Mesothelial cell of epicardium (in vitro differentiated cells): ENCODE data around the gene METTL9. TPM values are rescaled to one million over a fixed set of nuclear protein-coding genes. Genes with fewer than 3 reads are reported as not detected.
"Not testable (repeated sequence)": the region's sequence is repeated elsewhere in the genome, so short reads cannot be mapped to it uniquely, and the experiment has no call there.

Source experiments
- DNase-seq, 2 experiments: peaks; one replicate each; pipeline ENCODE4 v3.0.0; 2021; ENCODE audit warnings: low spot score in 2 of 2; ENCODE audit not compliant: unreplicated experiment in 2 of 2
- H3K27ac Mint-ChIP-seq: 2 replicates; pipeline ENCODE4 v1.8.0; 2021; ENCODE audit warnings: mixed read lengths
- H3K27me3 Mint-ChIP-seq: 2 replicates; pipeline ENCODE4 v1.8.0; 2021; ENCODE audit warnings: low read depth, mixed read lengths
- H3K36me3 Mint-ChIP-seq: 2 replicates; pipeline ENCODE4 v1.8.0; 2021; ENCODE audit warnings: mixed read lengths
- H3K4me1 Mint-ChIP-seq: 2 replicates; pipeline ENCODE4 v1.8.0; 2021; ENCODE audit warnings: mixed read lengths
- H3K4me3 Mint-ChIP-seq: 2 replicates; pipeline ENCODE4 v1.8.0; 2021; ENCODE audit warnings: mild to moderate bottlenecking, moderate library complexity, mixed read lengths
- H3K9me3 Mint-ChIP-seq: 2 replicates; pipeline ENCODE4 v1.8.0; 2021; ENCODE audit warnings: mixed read lengths
- CTCF ChIP-seq: fragments of 200-600 bp; sonication (generic); IDR thresholded peaks from one replicate; pipeline ENCODE4 v1.5.0; 2021; ENCODE audit warnings: antibody characterized with exemption; ENCODE audit not compliant: unreplicated experiment
- total RNA-seq: library from RNA; stranded (reverse); gene quantifications from 3 replicates; pipeline ENCODE4 v1.2.1, GENCODE V29; 2021

Gene METTL9
- total RNA-seq, 1 donor from 2014 or later = 138 TPM

- no peaks in the 10 kb centered on the region for H3K4me1 Mint-ChIP-seq
- H3K4me3 Mint-ChIP-seq = no peak overlapping the region
- DNase-seq = no peak
- no peak overlapping the region for H3K27ac Mint-ChIP-seq
- no peak for TF ChIP-seq CTCF
- H3K9me3 Mint-ChIP-seq = peaks cover 4% of the 10 kb centered on the region
- no peaks in the 10 kb centered on the region for H3K36me3 Mint-ChIP-seq
- peaks cover 20% of the 10 kb centered on the region for H3K27me3 Mint-ChIP-seq
Observed at GRCh38 chr16:21580807-21581206, 18.6 kb upstream of the METTL9 start.

DNA sequence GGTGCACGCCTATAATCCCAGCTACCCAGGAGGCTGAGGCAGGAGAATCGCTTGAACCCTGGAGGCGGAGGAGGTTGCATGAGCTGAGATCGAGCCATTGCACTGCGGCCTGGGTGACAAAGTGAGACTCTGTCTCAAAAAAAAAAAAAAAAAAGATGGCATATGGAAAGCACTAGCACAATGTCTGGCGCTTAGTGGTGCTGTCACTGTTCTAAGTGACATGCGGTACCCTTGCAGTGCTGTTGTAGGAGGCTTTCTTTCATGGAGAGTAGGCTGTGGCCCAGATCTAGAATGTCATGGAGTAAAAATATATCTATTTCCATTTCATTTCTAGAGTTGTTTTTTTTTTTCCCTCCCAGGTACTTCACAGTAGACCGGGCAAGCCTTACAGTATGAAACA is 14.6 kb upstream of the METTL9 start:
- H3K36me3 Mint-ChIP-seq = no peaks in the 10 kb centered on the region
- no peak overlapping the region for H3K4me3 Mint-ChIP-seq
- H3K9me3 Mint-ChIP-seq = no peaks in the 10 kb centered on the region
- no peak overlapping the region for H3K27ac Mint-ChIP-seq
- H3K4me1 Mint-ChIP-seq = no peaks in the 10 kb centered on the region
- DNase-seq = no peak
- TF ChIP-seq CTCF = no peak
- peaks cover 1% of the 10 kb centered on the region for H3K27me3 Mint-ChIP-seq

DNA sequence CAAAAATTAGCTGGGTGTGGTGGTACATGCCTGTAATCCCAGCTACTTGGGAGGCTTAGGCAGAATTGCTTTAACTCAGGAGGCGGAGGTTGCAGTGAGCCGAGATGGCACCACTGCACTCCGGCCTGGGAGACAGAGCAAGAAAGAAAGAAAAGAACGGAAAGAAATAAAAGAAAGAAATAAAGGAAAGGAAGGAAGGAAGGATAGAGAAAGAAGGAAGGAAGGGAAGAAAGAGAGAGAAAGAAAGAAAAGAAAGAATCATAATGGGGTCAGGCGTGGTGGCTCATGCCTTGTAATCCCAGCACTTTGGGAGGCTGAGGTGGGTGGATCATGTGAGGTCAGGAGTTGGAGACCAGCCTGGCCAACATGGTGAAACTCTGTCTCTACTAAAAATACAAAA is 10.8 kb upstream of the METTL9 start:
- DNase-seq, H3K27me3 Mint-ChIP-seq, H3K4me3 Mint-ChIP-seq, H3K36me3 Mint-ChIP-seq, H3K4me1 Mint-ChIP-seq, H3K9me3 Mint-ChIP-seq, H3K27ac Mint-ChIP-seq: not testable (repeated sequence)

GRCh38 chr16:21589551-21589950 is 9.8 kb upstream of the METTL9 start:
- no peak for DNase-seq
- no peak for TF ChIP-seq CTCF
- Mint-ChIP-seq H3K36me3 (no peaks in the 10 kb centered on the region), H3K4me1 (peaks cover 5% of the 10 kb centered on the region), H3K9me3 (no peaks in the 10 kb centered on the region), H3K4me3 (no peak overlapping the region), H3K27me3 (peaks cover 2% of the 10 kb centered on the region), H3K27ac (no peak overlapping the region)

DNA sequence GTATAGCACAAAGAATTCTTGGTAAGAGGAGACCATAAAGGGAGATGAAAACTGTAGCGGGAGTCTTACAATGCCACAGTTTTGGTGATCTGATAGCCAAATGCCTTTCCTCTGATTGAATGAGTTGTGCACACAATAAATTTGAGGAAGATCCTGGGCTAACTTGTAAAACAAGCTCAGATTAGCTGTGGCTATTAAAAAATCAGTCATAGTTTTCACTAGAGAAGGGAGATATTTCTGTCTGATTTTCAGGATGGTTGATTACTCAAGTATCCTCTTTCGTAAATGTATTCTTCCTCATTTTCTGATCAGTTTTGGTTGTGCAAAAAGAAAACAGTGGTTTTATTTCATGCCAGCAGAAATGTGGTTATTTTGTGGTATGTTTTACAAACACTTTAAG is 9.1 kb upstream of the METTL9 start:
- Mint-ChIP-seq H3K36me3 (no peaks in the 10 kb centered on the region), H3K27ac (no peak overlapping the region), H3K4me3 (no peak overlapping the region), H3K27me3 (peaks cover 2% of the 10 kb centered on the region), H3K9me3 (no peaks in the 10 kb centered on the region), H3K4me1 (peaks cover 5% of the 10 kb centered on the region)
- no peak for DNase-seq
- no peak for TF ChIP-seq CTCF

DNA sequence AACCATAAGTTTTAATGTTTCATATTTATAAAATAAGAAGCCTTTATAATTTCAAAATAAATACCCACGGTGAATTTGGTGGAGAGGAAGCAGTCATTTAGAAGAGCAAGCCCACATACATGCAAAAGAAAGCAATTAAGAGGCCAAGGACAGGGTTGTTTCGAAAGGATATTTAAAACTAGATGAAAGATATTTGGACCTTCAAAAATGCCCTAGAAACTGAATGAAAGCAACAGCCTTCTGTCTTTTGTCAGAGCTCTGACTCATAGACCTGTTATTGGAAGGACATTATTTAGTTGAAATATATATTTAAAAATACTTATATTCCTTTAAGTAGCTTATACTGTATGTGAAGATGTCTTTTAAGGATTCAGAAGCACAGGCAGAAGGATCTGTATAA is 8.6 kb upstream of the METTL9 start:
- no peak for TF ChIP-seq CTCF
- Mint-ChIP-seq H3K9me3 (no peaks in the 10 kb centered on the region), H3K27ac (no peak overlapping the region), H3K27me3 (peaks cover 2% of the 10 kb centered on the region), H3K4me1 (peaks cover 5% of the 10 kb centered on the region), H3K36me3 (no peaks in the 10 kb centered on the region), H3K4me3 (no peak overlapping the region)
- no peak for DNase-seq
